HepG2 (cell line): ENCODE measurements around the gene GPC6. TPM values are rescaled to one million over a fixed set of nuclear protein-coding genes. Genes with fewer than 3 reads are reported as not detected.
"Not testable (repeated sequence)": the region's sequence is repeated elsewhere in the genome, so short reads cannot be mapped to it uniquely, and the experiment has no call there.

Experiments
- ATAC-seq: fragments of 200-7000 bp; cut with Tn5 transposase; 3 replicates; pipeline ENCODE4 v1.9.1; 2020; ENCODE audit warnings: mild to moderate bottlenecking, moderate library complexity
- BruUV-seq: library from RNA; stranded (reverse); fragments of 400-500 nt; replicated peaks from 2 replicates; lab custom pipeline; 2021; lab: Mats Ljungman, UMichigan
- CTCF ChIA-PET: fragments of 300-600 bp; formaldehyde crosslinking; extraction: SDS; loops from one replicate; lab custom pipeline; 2021; ENCODE audit warnings: low total read pairs, inconsistent platforms, low intra/inter-chr PET ratio; lab: Yijun Ruan, JAX
- POLR2A ChIA-PET: fragments of 350-600 bp; sonication (Branson Sonifier 250); formaldehyde crosslinking; loops from one replicate; lab custom pipeline; 2020; ENCODE audit warnings: antibody characterized with exemption, inconsistent platforms; lab: Yijun Ruan, JAX
- DNase-seq: peaks from one replicate; pipeline ENCODE4 v3.0.0-alpha.2; 2015; ENCODE audit warnings: low spot score
- FAIRE-seq: peaks from 3 replicates; lab custom pipeline; 2011; peaks lifted over from hg19 to GRCh38; lab: Jason Lieb, UNC
- H2AFZ ChIP-seq: one replicate; pipeline ENCODE4 v1.6.1; 2011; ENCODE audit warnings: low read length, inconsistent platforms
- H3K27ac ChIP-seq: fragments of 300-600 bp; 3 replicates; pipeline ENCODE4 v1.8.0; 2011; ENCODE audit warnings: mixed run types, mild to moderate bottlenecking, mixed read lengths, low read length, inconsistent platforms; ENCODE audit not compliant: insufficient read depth; ENCODE audit errors: extremely low read length
- H3K27me3 ChIP-seq, 2 experiments: fragments of 200-600 bp in 1 of 2; 2 replicates in 1 of 2; 3 replicates in 1 of 2; pipeline versions ENCODE4 v1.6.0 to v1.8.0; 2011; ENCODE audit warnings: low read length in 2 of 2, mild to moderate bottlenecking in 2 of 2, moderate library complexity in 2 of 2, inconsistent platforms in 1 of 2; ENCODE audit not compliant: insufficient read depth in 2 of 2, control insufficient read depth in 1 of 2
- H3K36me3 ChIP-seq, 2 experiments: fragments of 200-600 bp in 1 of 2; replicated peaks in 1 of 2; 2 replicates in 1 of 2; 3 replicates in 1 of 2; pipeline versions ENCODE4 v1.5.1 to v1.8.0; 2011; ENCODE audit warnings: low read length in 2 of 2, inconsistent platforms in 1 of 2; ENCODE audit not compliant: insufficient read depth in 2 of 2, control insufficient read depth in 1 of 2
- H3K4me1 ChIP-seq: 2 replicates; pipeline ENCODE4 v1.5.1; 2012; ENCODE audit warnings: low read length, inconsistent platforms; ENCODE audit not compliant: insufficient read depth
- H3K4me2 ChIP-seq: 2 replicates; pipeline ENCODE4 v1.6.0; 2011; ENCODE audit warnings: low read depth, low read length, inconsistent platforms
- H3K4me3 ChIP-seq, 3 experiments: fragments of 200-600 bp in 1 of 3; sonication (generic), shearing (Covaris generic) in 1 of 3; replicated peaks in 1 of 3; 2 replicates each; pipeline ENCODE4 v1.5.1; 2011 to 2016; ENCODE audit warnings: low read length in 3 of 3, inconsistent platforms in 2 of 3, low read depth in 2 of 3, mild to moderate bottlenecking in 2 of 3, control low read depth in 1 of 3, mixed read lengths in 1 of 3; ENCODE audit not compliant: insufficient read depth in 1 of 3
- H3K79me2 ChIP-seq: one replicate; pipeline ENCODE4 v1.6.1; 2011; ENCODE audit warnings: low read length, inconsistent platforms; ENCODE audit not compliant: insufficient read depth
- H3K9ac ChIP-seq: 2 replicates; pipeline ENCODE4 v1.6.0; 2011; ENCODE audit warnings: mild to moderate bottlenecking, low read depth, low read length, inconsistent platforms; ENCODE audit not compliant: insufficient read depth
- H3K9me3 ChIP-seq: 2 replicates; pipeline ENCODE4 v1.5.1; 2012; ENCODE audit warnings: mild to moderate bottlenecking, low read length
- H4K20me1 ChIP-seq: 2 replicates; pipeline ENCODE4 v1.6.0; 2011; ENCODE audit warnings: inconsistent platforms, mild to moderate bottlenecking, low read length, moderate library complexity; ENCODE audit not compliant: insufficient read depth
- ATF1 ChIP-seq: IDR thresholded peaks from 2 replicates; pipeline ENCODE4 v1.6.1; 2016; ENCODE audit warnings: mild to moderate bottlenecking, control low read depth
- E2F2 ChIP-seq: sonication (generic); formaldehyde crosslinking; IDR thresholded peaks from 2 replicates; pipeline ENCODE4 v1.4.0; 2020; ENCODE audit warnings: missing genetic modification reagents, borderline replicate concordance
- SUZ12 ChIP-seq: fragments of 150-350 bp; IDR thresholded peaks from 2 replicates; pipeline ENCODE4 v1.6.1; 2014; ENCODE audit warnings: low read depth, low read length
- TFDP2 ChIP-seq: sonication (generic); formaldehyde crosslinking; IDR thresholded peaks from 2 replicates; pipeline ENCODE4 v1.4.0; 2020; ENCODE audit warnings: missing genetic modification reagents
- ZBTB38 ChIP-seq: sonication (generic); formaldehyde crosslinking; IDR thresholded peaks from 2 replicates; pipeline ENCODE4 v1.5.1; 2020; ENCODE audit warnings: mild to moderate bottlenecking, missing genetic modification reagents
- ZBTB4 ChIP-seq: sonication (generic); formaldehyde crosslinking; IDR thresholded peaks from 2 replicates; pipeline ENCODE4 v1.4.0; 2020; ENCODE audit warnings: missing genetic modification reagents, mild to moderate bottlenecking, borderline replicate concordance
- ZFY ChIP-seq: sonication (generic); formaldehyde crosslinking; IDR thresholded peaks from 2 replicates; pipeline ENCODE4 v1.4.0; 2020; ENCODE audit warnings: missing genetic modification reagents
- ZMYM3 ChIP-seq: sonication (generic); formaldehyde crosslinking; IDR thresholded peaks from 2 replicates; pipeline ENCODE4 v1.5.1; 2020; ENCODE audit warnings: mild to moderate bottlenecking, missing genetic modification reagents
- ZNF350 ChIP-seq: sonication (generic); formaldehyde crosslinking; IDR thresholded peaks from 2 replicates; pipeline ENCODE4 v1.4.0; 2020; ENCODE audit warnings: mild to moderate bottlenecking, low read depth, missing genetic modification reagents, borderline replicate concordance
- ZNF629 ChIP-seq: sonication (generic); formaldehyde crosslinking; conservative IDR thresholded peaks from 2 replicates; pipeline ENCODE4 v1.5.0; 2020; ENCODE audit warnings: missing genetic modification reagents
- WGBS: methylation state at CpG from one replicate; pipeline ENCODE4 v1.1.6; 2017; ENCODE audit warnings: low lambda C conversion rate; 5-methylcytosine and 5-hydroxymethylcytosine counted together
- in situ Hi-C: cut with HindIII; loops from 2 replicates; pipeline ENCODE4 v1.10.0; 2017; ENCODE audit warnings: low pct_unique_long_range_greater_than_20kb; ENCODE audit not compliant: extremely low pct_ligation_motif_present
- intact Hi-C: fragments of 100-400 bp; cut with micrococcal nuclease; formaldehyde crosslinking; loops from one replicate; pipeline ENCODE4 v1.10.0; 2022; ENCODE audit not compliant: unreplicated experiment
- polyA plus RNA-seq, 8 experiments: library from polyadenylated mRNA; depleted of rRNA in 3 of 8; stranded (reverse) in 7 of 8; unstranded in 1 of 8; fragments of >200 nt; fragmentation: Illumina TruSeq in 4 of 8; extraction: Trizol in 4 of 8; gene quantifications; 2 replicates each; pipeline versions ENCODE4 v1.2.1 to v1.2.3, GENCODE V29; 2011 to 2016; ENCODE audit warnings: low read depth in 4 of 8, missing spikeins in 1 of 8, mixed read lengths in 1 of 8; ENCODE audit not compliant: insufficient read depth in 1 of 8
- total RNA-seq, 5 experiments: library from RNA; depleted of rRNA; stranded (reverse); fragments of >200 nt; fragmentation: Illumina TruSeq; extraction: Trizol; gene quantifications; 2 replicates each; pipeline ENCODE4 v1.2.3, GENCODE V29; 2016; ENCODE audit warnings: low read depth in 1 of 5

GPC6 gene
- total and polyA plus RNA-seq, 2 of the 13 experiments (the other 11 are each of a cell fraction or from before 2014, with no cell fraction given): 24.5 to 33.9 TPM

GRCh38 chr13:94301487-94301886, 1074.9 kb downstream of the GPC6 start:
- 94% methylated on average over 1 of the region's 1 CpG for WGBS
- intact Hi-C loops: no loop called here
- FAIRE-seq: no peak

GRCh38 chr13:94302847-94303565, 1076.4 kb downstream of the GPC6 start:
- FAIRE-seq, H4K20me1 ChIP-seq, in situ Hi-C loops, DNase-seq, H3K9me3 ChIP-seq, H3K79me2 ChIP-seq, H3K4me3 ChIP-seq, H2AFZ ChIP-seq, H3K36me3 ChIP-seq, H3K27me3 ChIP-seq: not testable (repeated sequence)
- H3K4me1 ChIP-seq: peaks cover 38% of the 10 kb centered on the region
- H3K27ac ChIP-seq: peak overlapping the region; percentile 83
- TSS peak; percentile 86 for BruUV-seq
- 88% methylated on average over 20 of the region's 20 CpGs for WGBS
- ATAC-seq: peak; percentile 50
- ChIA-PET CTCF (interaction anchor here (0.6 kb wide), 1 partner anchor 1367 kb away, joined by 4 read pairs; no protein-coding TSS in a partner anchor), POLR2A (interaction anchor here (0.7 to 4.7 kb wide), 12 partner anchors 9 to 1079 kb away, joined by 3 to 64 read pairs (median 4); no protein-coding TSS in a partner anchor)
- peak overlapping the region; percentile 49 for H3K9ac ChIP-seq
- peak overlapping the region; percentile 57 for H3K4me2 ChIP-seq
- intact Hi-C loops: loop anchor here (1.0 kb wide), 1 partner anchor 11 kb away; no protein-coding TSS in a partner anchor
- 0 out of 2 replicates have a peak, but pooled peaks have one; percentile 33 for TF ChIP-seq ZNF350
- peak; percentile 75; the same call in 1 of the 2 replicates for TF ChIP-seq ZBTB38 (CRISPR knock-in tag)
- peak; percentile 87; the same call in 1 of the 2 replicates for TF ChIP-seq ZBTB4 (CRISPR knock-in tag)
- TF ChIP-seq E2F2: 0 out of 2 replicates have a peak, but pooled peaks have one; percentile 24
- 0 out of 2 replicates have a peak, but pooled peaks have one; percentile 40 for TF ChIP-seq ZMYM3 (CRISPR knock-in tag)

More at GRCh38 chr13:94301487-94301886, 1074.9 kb downstream of the GPC6 start:
- H3K27ac ChIP-seq: no peak overlapping the region
- peaks cover 38% of the 10 kb centered on the region for H3K4me1 ChIP-seq
- no peak for DNase-seq
- H3K9ac ChIP-seq: no peak overlapping the region
- H3K4me2 ChIP-seq: no peak overlapping the region
- TF ChIP-seq ZFY (CRISPR knock-in tag): no peak
- TF ChIP-seq ATF1: no peak
- no peak for TF ChIP-seq TFDP2
- TF ChIP-seq SUZ12: no peak
- peak; percentile 83 for TF ChIP-seq ZNF629 (CRISPR knock-in tag)
- no peaks in the 10 kb centered on the region for H3K27me3 ChIP-seq
- no peaks in the 10 kb centered on the region for H4K20me1 ChIP-seq
- in situ Hi-C loops: no loop called here
- no peaks in the 10 kb centered on the region for H3K79me2 ChIP-seq
- no peak overlapping the region for H2AFZ ChIP-seq
- no TSS peak for BruUV-seq
- no peaks in the 10 kb centered on the region; a peak in 1 of 5 replicates for H3K36me3 ChIP-seq
- no peaks in the 10 kb centered on the region for H3K9me3 ChIP-seq
- ChIA-PET CTCF (no interaction called here), POLR2A (no interaction called here)
- H3K4me3 ChIP-seq: no peak overlapping the region
- ATAC-seq: no peak
